MM.1S (cell line): ENCODE results near the gene CTNNA3.

Experiments
- DNase-seq: peaks from one replicate; pipeline ENCODE4 v3.0.0-alpha.2; 2015
- H2AFZ ChIP-seq: fragments of 300-600 bp; sonication (generic); 2 replicates; pipeline ENCODE4 v1.6.0; 2016; ENCODE audit warnings: antibody characterized with exemption, low read length
- H3F3A ChIP-seq: fragments of 300-600 bp; sonication (generic); 2 replicates; pipeline ENCODE4 v1.6.1; 2016; ENCODE audit warnings: mild to moderate bottlenecking, antibody characterized with exemption, low read length, moderate library complexity, mixed read lengths; ENCODE audit not compliant: insufficient read depth
- H3K27ac ChIP-seq: fragments of 300-600 bp; sonication (generic); 2 replicates; pipeline ENCODE4 v1.5.1; 2016; ENCODE audit warnings: mild to moderate bottlenecking, low read length
- H3K27me3 ChIP-seq: fragments of 300-600 bp; sonication (generic); replicated peaks from 2 replicates; pipeline ENCODE4 v1.6.0; 2016; ENCODE audit warnings: low read length; ENCODE audit not compliant: insufficient read depth
- H3K36me3 ChIP-seq: fragments of 300-600 bp; sonication (generic); replicated peaks from 2 replicates; pipeline ENCODE4 v1.6.1; 2016; ENCODE audit warnings: mild to moderate bottlenecking, low read length, mixed read lengths; ENCODE audit not compliant: insufficient read depth
- H3K4me1 ChIP-seq: fragments of 300-600 bp; sonication (generic); 2 replicates; pipeline ENCODE4 v1.6.1; 2016; ENCODE audit warnings: low read length, mixed read lengths
- H3K4me2 ChIP-seq: fragments of 300-600 bp; sonication (generic); 2 replicates; pipeline ENCODE4 v1.6.0; 2016; ENCODE audit warnings: low read depth, low read length
- H3K4me3 ChIP-seq: fragments of 300-600 bp; sonication (generic); 2 replicates; pipeline ENCODE4 v1.5.1; 2016; ENCODE audit warnings: low read length, mixed read lengths
- H3K79me2 ChIP-seq: fragments of 300-600 bp; sonication (generic); 2 replicates; pipeline ENCODE4 v1.6.1; 2016; ENCODE audit warnings: mixed run types, low read length, mixed read lengths
- H3K9ac ChIP-seq: fragments of 300-600 bp; sonication (generic); 2 replicates; pipeline ENCODE4 v1.6.1; 2016; ENCODE audit warnings: low read length, mixed read lengths
- H3K9me2 ChIP-seq: fragments of 300-600 bp; sonication (generic); replicated peaks from 2 replicates; pipeline ENCODE4 v1.6.1; 2016; ENCODE audit warnings: mild to moderate bottlenecking, low read length, mixed read lengths; ENCODE audit not compliant: insufficient read depth
- H3K9me3 ChIP-seq: fragments of 300-600 bp; sonication (generic); replicated peaks from 2 replicates; pipeline ENCODE4 v1.6.1; 2016; ENCODE audit warnings: mild to moderate bottlenecking, low read length, mixed read lengths; ENCODE audit not compliant: insufficient read depth
- H4K20me1 ChIP-seq: fragments of 300-600 bp; sonication (generic); 2 replicates; pipeline ENCODE4 v1.6.1; 2016; ENCODE audit warnings: mild to moderate bottlenecking, low read length, moderate library complexity, mixed read lengths; ENCODE audit not compliant: insufficient read depth
- EZH2 ChIP-seq: fragments of 300-600 bp; sonication (generic); optimal IDR thresholded peaks from 2 replicates; pipeline ENCODE3; 2017; ENCODE audit warnings: low read depth, mild to moderate bottlenecking, antibody characterized with exemption, low read length, mixed read lengths
- EZH2phosphoT487 ChIP-seq: fragments of 300-600 bp; sonication (generic); IDR thresholded peaks from 2 replicates; pipeline ENCODE4 v1.6.1; 2018; ENCODE audit warnings: antibody characterized with exemption, low read length
- TF ChIP-seq, protein P1 (sequence below): fragments of 300-600 bp; sonication (generic); IDR thresholded peaks from 2 replicates; pipeline ENCODE4 v1.5.1; 2016; ENCODE audit warnings: antibody characterized with exemption, low read length, mixed read lengths

CTNNA3 gene

DNA sequence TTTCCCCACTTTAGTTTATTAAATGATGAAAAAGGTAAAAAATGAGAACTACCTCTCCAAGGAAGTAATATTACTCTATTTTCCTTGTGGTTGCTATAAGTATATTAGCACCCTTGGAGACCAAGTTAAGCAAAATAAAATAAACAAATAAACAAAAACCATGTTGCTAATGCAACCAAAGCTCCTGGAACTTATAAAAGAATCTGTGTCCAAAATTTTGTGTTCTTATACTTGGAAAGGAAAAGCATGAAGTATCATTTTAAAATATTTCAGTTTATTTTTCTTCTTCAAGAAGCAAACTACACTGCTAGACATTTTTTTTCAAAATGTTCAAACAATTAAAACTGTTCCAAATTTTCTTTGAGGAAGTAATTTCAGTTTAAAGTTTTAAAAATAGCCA lies 1212.0 kb downstream of the CTNNA3 start:
- no peak overlapping the region for H3K4me2 ChIP-seq
- H3F3A ChIP-seq, result no peaks in the 10 kb centered on the region
- H3K4me3 ChIP-seq, result no peak overlapping the region
- no peaks in the 10 kb centered on the region for H3K79me2 ChIP-seq
- H3K9me3 ChIP-seq, result no peaks in the 10 kb centered on the region
- no peak overlapping the region for H3K9ac ChIP-seq
- no peaks in the 10 kb centered on the region for H3K4me1 ChIP-seq
- H2AFZ ChIP-seq, result no peak overlapping the region
- no peaks in the 10 kb centered on the region for H3K9me2 ChIP-seq
- no peaks in the 10 kb centered on the region for H4K20me1 ChIP-seq
- TF ChIP-seq EZH2phosphoT487 (no peak), EZH2 (no peak)
- TF ChIP-seq, protein P1, sequence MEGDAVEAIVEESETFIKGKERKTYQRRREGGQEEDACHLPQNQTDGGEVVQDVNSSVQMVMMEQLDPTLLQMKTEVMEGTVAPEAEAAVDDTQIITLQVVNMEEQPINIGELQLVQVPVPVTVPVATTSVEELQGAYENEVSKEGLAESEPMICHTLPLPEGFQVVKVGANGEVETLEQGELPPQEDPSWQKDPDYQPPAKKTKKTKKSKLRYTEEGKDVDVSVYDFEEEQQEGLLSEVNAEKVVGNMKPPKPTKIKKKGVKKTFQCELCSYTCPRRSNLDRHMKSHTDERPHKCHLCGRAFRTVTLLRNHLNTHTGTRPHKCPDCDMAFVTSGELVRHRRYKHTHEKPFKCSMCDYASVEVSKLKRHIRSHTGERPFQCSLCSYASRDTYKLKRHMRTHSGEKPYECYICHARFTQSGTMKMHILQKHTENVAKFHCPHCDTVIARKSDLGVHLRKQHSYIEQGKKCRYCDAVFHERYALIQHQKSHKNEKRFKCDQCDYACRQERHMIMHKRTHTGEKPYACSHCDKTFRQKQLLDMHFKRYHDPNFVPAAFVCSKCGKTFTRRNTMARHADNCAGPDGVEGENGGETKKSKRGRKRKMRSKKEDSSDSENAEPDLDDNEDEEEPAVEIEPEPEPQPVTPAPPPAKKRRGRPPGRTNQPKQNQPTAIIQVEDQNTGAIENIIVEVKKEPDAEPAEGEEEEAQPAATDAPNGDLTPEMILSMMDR, result no peak
- H3K27me3 ChIP-seq, result no peaks in the 10 kb centered on the region
- H3K27ac ChIP-seq, result no peak overlapping the region
- no peaks in the 10 kb centered on the region for H3K36me3 ChIP-seq
- DNase-seq, result no peak

DNA sequence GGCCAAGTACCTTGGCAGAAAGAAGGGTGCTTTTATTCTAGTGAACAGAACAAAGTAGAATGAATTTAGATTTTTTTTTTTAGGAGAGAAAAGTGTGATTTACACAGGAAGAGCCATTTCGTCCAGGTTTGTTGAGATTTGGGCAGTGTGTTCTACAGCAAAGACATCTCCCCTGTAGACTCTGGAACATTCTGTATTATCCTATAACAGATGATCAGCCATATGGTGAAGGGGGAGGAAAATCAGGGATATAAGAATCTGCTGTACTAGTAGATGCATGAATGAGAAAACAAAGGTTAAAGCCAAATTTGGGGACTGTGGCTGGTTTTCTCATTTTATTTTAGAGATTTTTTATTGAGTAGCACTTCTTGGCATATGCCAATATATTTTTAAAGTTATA lies 1223.8 kb downstream of the CTNNA3 start:
- DNase-seq, result no peak
- Histone ChIP-seq H4K20me1 (no peaks in the 10 kb centered on the region), H3K9me2 (no peaks in the 10 kb centered on the region), H3K4me2 (no peak overlapping the region), H3K27me3 (no peaks in the 10 kb centered on the region), H2AFZ (no peak overlapping the region), H3K27ac (no peak overlapping the region), H3K9me3 (no peaks in the 10 kb centered on the region), H3K36me3 (no peaks in the 10 kb centered on the region), H3K9ac (no peak overlapping the region), H3F3A (no peaks in the 10 kb centered on the region), H3K79me2 (no peaks in the 10 kb centered on the region), H3K4me1 (no peaks in the 10 kb centered on the region), H3K4me3 (no peak overlapping the region)
- TF ChIP-seq EZH2 (no peak), EZH2phosphoT487 (no peak)
- TF ChIP-seq, protein P1, result no peak

DNA sequence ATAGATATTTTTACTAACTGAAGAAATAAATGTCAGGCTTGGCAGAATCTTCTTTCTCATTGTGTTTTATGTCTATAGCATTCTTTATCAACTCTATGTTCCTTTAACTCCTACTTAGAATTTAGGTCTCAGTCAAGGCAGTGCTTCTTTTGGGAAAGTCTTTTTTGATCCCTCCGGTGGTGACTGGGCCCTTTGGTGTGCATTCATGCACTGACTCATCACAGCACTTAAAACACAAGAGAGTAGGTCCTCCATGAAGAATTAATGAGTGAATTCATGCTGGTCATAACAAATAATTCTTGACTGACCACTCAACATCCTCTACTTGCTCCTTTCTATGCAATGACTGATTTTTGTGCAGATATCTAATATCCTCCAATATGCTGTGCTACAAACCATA lies 1229.0 kb downstream of the CTNNA3 start:
- Histone ChIP-seq H2AFZ (no peak overlapping the region), H3K36me3 (no peaks in the 10 kb centered on the region), H3K79me2 (no peaks in the 10 kb centered on the region), H3K9me2 (no peaks in the 10 kb centered on the region), H3K9ac (no peak overlapping the region), H3K4me2 (no peak overlapping the region), H3K9me3 (no peaks in the 10 kb centered on the region), H3K27ac (no peak overlapping the region), H3K4me3 (no peak overlapping the region), H4K20me1 (no peaks in the 10 kb centered on the region), H3F3A (no peaks in the 10 kb centered on the region), H3K27me3 (no peaks in the 10 kb centered on the region), H3K4me1 (no peaks in the 10 kb centered on the region)
- no peak for DNase-seq
- TF ChIP-seq, protein P1, result no peak
- TF ChIP-seq EZH2, result no peak
- no peak for TF ChIP-seq EZH2phosphoT487
